Ascending aorta (tissue), 2 donors: ENCODE measurements around the gene XK. TPM values are rescaled to one million over a fixed set of nuclear protein-coding genes. Genes with fewer than 3 reads are reported as not detected.

Experiments
- DNase-seq, 2 donors: peaks; one replicate each; pipeline ENCODE4 v3.0.0-alpha.2; 2019; ENCODE audit warnings: low spot score in 2 of 2
- H3K27ac ChIP-seq, 2 donors: fragments of 200-600 bp; sonication (generic); one replicate each; pipeline ENCODE4 v1.5.1; 2016 to 2017; ENCODE audit warnings: mild to moderate bottlenecking in 1 of 2
- H3K27me3 ChIP-seq: fragments of 200-600 bp; sonication (generic); one replicate; pipeline ENCODE4 v1.5.1; 2017
- H3K36me3 ChIP-seq, 2 donors: fragments of 200-600 bp; sonication (generic); one replicate each; pipeline ENCODE4 v1.5.1; 2016
- H3K4me1 ChIP-seq, 2 donors: fragments of 200-600 bp; sonication (generic); one replicate each; pipeline ENCODE4 v1.5.1; 2016 to 2017; ENCODE audit warnings: mild to moderate bottlenecking in 1 of 2
- H3K4me3 ChIP-seq, 2 donors: fragments of 200-600 bp; sonication (generic); one replicate each; pipeline ENCODE4 v1.5.1; 2016 to 2017; ENCODE audit warnings: mild to moderate bottlenecking in 1 of 2
- H3K9me3 ChIP-seq, 2 donors: fragments of 200-600 bp; sonication (generic); one replicate each; pipeline ENCODE4 v1.5.1; 2016
- intact Hi-C: fragments of 100-400 bp; cut with DNase I; formaldehyde crosslinking; loops from one replicate; pipeline ENCODE4 v1.15.1; 2023
- total RNA-seq: library from RNA; depleted of rRNA; stranded (reverse); fragments of >200 nt; gene quantifications from one replicate; pipeline ENCODE4 v1.1.0, GENCODE V29; 2016
- TF ChIP-seq, protein P1 (sequence below), 3 experiments: fragments of 200-600 bp in 2 of 3; fragments of 450-650 bp in 1 of 3; sonication (generic) in 2 of 3; IDR thresholded peaks; one replicate each; pipeline ENCODE4 v1.5.1; 2016 to 2019; ENCODE audit warnings: antibody characterized with exemption in 3 of 3, mild to moderate bottlenecking in 1 of 3, moderate library complexity in 1 of 3

XK gene
- total RNA-seq, 1 donor from 2014 or later: 0.53 TPM

DNA sequence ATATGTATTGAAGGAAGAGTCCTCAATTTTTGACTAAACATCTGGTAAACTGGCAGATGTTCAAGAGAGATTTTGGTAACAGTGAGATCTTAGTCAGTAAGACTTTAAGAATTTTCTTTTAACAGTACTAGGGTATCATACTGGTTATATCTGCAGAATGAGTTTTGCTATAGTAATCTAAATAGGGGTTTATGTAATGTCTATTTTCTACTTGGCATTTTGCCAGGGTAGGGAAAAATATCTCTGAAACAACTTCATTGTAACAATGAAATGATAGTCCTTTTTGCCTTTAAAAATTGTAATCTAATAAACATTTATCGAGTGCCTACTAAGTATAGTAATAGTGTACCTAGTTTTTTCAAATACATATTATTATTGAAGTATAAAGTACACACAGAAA lies 32.1 kb downstream of the XK start:
- H3K27ac ChIP-seq: no peak overlapping the region
- H3K9me3 ChIP-seq: no peaks in the 10 kb centered on the region
- intact Hi-C loops: no loop called here
- no peak overlapping the region for H3K4me3 ChIP-seq
- peaks cover 0 to 2% of the 10 kb centered on the region in 2 donors for H3K4me1 ChIP-seq
- TF ChIP-seq, protein P1, sequence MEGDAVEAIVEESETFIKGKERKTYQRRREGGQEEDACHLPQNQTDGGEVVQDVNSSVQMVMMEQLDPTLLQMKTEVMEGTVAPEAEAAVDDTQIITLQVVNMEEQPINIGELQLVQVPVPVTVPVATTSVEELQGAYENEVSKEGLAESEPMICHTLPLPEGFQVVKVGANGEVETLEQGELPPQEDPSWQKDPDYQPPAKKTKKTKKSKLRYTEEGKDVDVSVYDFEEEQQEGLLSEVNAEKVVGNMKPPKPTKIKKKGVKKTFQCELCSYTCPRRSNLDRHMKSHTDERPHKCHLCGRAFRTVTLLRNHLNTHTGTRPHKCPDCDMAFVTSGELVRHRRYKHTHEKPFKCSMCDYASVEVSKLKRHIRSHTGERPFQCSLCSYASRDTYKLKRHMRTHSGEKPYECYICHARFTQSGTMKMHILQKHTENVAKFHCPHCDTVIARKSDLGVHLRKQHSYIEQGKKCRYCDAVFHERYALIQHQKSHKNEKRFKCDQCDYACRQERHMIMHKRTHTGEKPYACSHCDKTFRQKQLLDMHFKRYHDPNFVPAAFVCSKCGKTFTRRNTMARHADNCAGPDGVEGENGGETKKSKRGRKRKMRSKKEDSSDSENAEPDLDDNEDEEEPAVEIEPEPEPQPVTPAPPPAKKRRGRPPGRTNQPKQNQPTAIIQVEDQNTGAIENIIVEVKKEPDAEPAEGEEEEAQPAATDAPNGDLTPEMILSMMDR (IDR thresholded peaks at IDR 0.05): no peak
- H3K27me3 ChIP-seq: peaks cover 6% of the 10 kb centered on the region
- DNase-seq: no peak
- no peaks in the 10 kb centered on the region for H3K36me3 ChIP-seq

- DNase-seq: no peak
- Histone ChIP-seq H3K9me3 (no peaks in the 10 kb centered on the region), H3K4me3 (no peak overlapping the region), H3K27me3 (peaks cover 6% of the 10 kb centered on the region), H3K36me3 (no peaks in the 10 kb centered on the region), H3K4me1 (peaks cover 0 to 5% of the 10 kb centered on the region in 2 donors), H3K27ac (peak overlapping the region; percentile 22 to 35)
- TF ChIP-seq, protein P1 (IDR thresholded peaks at IDR 0.05): no peak
- intact Hi-C loops: no loop called here
These were observed 37.0 kb downstream of the XK start for GRCh38 chrX:37722595-37722994.

DNA sequence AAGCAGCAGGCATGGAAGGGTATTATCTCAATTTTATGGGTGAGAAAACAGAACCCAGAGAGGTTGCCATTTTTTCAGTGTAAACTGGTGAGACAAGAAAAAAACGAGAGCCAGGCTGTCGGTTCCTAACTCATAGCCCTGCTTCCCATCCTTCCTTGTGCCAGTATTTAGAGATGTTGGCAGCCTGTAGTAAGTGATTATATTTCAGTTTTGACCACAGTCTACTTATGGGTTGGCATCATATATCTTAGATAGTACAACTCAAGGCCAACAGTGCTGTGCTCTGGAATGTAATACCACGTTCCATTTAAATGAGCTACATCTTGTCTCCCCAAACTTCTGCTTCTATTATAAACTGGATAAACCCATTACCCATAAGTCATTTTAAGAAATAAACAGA lies 40.8 kb downstream of the XK start:
- H3K4me3 ChIP-seq: no peak overlapping the region
- no peaks in the 10 kb centered on the region for H3K36me3 ChIP-seq
- TF ChIP-seq, protein P1 (IDR thresholded peaks at IDR 0.05): no peak
- peaks cover 0 to 5% of the 10 kb centered on the region in 2 donors for H3K4me1 ChIP-seq
- no peaks in the 10 kb centered on the region for H3K9me3 ChIP-seq
- no peaks in the 10 kb centered on the region for H3K27me3 ChIP-seq
- DNase-seq: no peak
- intact Hi-C loops: no loop called here
- H3K27ac ChIP-seq: no peak overlapping the region

DNA sequence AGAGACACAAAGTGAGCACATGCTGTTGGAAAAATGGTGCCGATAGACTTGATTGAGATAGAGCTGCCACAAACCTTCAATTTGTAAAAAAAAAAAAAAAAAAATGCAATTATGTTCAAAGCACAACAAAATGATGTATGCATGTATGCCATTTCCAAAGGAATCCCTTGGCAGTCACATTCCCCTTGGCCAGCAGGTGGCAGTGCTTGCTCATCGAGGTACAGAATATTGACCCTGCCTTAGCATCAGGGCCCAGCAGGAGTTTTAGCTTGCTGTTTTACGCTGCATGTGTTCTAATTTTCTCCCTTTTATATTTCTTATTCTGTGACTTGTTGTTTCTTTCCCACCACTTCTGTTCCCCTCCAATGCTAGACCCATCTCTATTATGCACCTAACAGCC lies 59.8 kb downstream of the XK start:
- DNase-seq: peak; percentile 29 to 77
- Histone ChIP-seq H3K4me1 (no peaks in the 10 kb centered on the region), H3K36me3 (no peaks in the 10 kb centered on the region), H3K9me3 (no peaks in the 10 kb centered on the region), H3K27me3 (no peaks in the 10 kb centered on the region), H3K4me3 (no peak overlapping the region), H3K27ac (no peak overlapping the region)
- TF ChIP-seq, protein P1 (IDR thresholded peaks at IDR 0.05): peak; percentile 42 to 76 (median 66)
- intact Hi-C loops: loop anchor here (5.0 to 10.0 kb wide), 3 partner anchors 82 to 419 kb away; no protein-coding TSS in a partner anchor

DNA sequence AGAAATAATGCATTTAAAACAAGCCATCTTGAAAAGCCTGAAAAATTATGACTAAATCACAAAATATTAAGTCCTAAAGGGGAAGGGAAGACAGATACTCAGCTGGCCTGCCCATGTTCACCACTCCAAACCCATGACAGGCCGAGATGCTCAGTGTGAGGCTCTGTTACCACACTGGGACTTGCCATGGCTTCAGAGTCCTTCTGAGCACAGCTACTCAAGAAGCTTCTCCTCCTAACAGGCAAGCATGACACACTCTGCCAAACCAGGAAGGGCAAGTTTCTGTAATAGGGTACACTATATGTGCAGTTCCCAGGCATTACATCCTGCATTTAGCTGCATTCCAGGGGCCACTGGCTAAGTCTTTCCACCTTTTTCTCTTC lies 60.2 kb downstream of the XK start:
- Histone ChIP-seq H3K36me3 (no peaks in the 10 kb centered on the region), H3K27me3 (no peaks in the 10 kb centered on the region), H3K4me1 (no peaks in the 10 kb centered on the region), H3K27ac (no peak overlapping the region), H3K9me3 (no peaks in the 10 kb centered on the region), H3K4me3 (no peak overlapping the region)
- DNase-seq: no peak
- intact Hi-C loops: loop anchor here (5.0 to 10.0 kb wide), 3 partner anchors 81 to 419 kb away; no protein-coding TSS in a partner anchor
- TF ChIP-seq, protein P1 (IDR thresholded peaks at IDR 0.05): no peak
